ENCODE measurements around the gene ADAP1.
A peak's percentile ranks its signal among the peaks of the same experiment; 100 is the strongest.

Gene ADAP1

DNA sequence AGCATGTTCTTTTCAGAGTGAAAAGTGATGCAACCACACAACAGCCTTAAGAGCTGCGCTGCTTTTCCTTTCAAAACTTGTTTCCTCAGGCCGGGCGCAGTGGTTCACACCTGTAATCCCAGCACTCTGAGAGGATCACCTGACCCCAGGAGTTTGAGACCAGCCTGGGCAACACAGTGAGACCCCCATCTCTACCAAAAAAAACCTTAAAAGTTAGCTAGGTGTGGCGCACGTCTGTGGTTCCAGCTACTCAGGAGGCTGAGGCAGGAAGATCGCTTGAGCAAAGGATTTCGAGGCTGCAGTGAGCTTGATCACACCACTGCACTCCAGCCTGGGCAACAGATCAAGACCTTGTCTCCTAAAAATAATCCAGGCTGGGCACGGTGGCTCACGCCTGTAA lies 18.8 kb upstream of the ADAP1 start:
- peaks cover 39% of the 10 kb centered on the region for H3K36me3 ChIP-seq
- no peak overlapping the region for H3K4me3 ChIP-seq (ENCODE audit: low read depth in 1 of 2, low read length in 1 of 2)
- H3K4me1 ChIP-seq (ENCODE audit: control insufficient read depth in 1 of 2, insufficient read depth in 1 of 2, low read depth in 1 of 2, low read length in 1 of 2), result peaks cover 25 to 35% of the 10 kb centered on the region in 2 experiments
- H3K27ac ChIP-seq, result peak overlapping the region; percentile 94
- H3K27me3 ChIP-seq, result no peaks in the 10 kb centered on the region
- no peak for TF ChIP-seq CTCF (IDR thresholded peaks at IDR 0.05)
- H3K9me3 ChIP-seq, result no peaks in the 10 kb centered on the region

- no peak for TF ChIP-seq CTCF (IDR thresholded peaks at IDR 0.05)
- no peaks in the 10 kb centered on the region for H3K9me3 ChIP-seq
- H3K4me1 ChIP-seq (ENCODE audit: control insufficient read depth in 1 of 2, insufficient read depth in 1 of 2, low read depth in 1 of 2, low read length in 1 of 2), result peaks cover 25 to 35% of the 10 kb centered on the region in 2 experiments
- no peaks in the 10 kb centered on the region for H3K27me3 ChIP-seq
- peaks cover 45% of the 10 kb centered on the region for H3K36me3 ChIP-seq
- peak overlapping the region; percentile 94 for H3K27ac ChIP-seq
- no peak overlapping the region for H3K4me3 ChIP-seq (ENCODE audit: low read depth in 1 of 2, low read length in 1 of 2)
Observed at GRCh38 chr7:972676-973309, 18.3 kb upstream of the ADAP1 start.

GRCh38 chr7:972110-972509 lies 17.6 kb upstream of the ADAP1 start:
- H3K27ac ChIP-seq, result no peak overlapping the region
- H3K4me1 ChIP-seq (ENCODE audit: control insufficient read depth in 1 of 2, insufficient read depth in 1 of 2, low read depth in 1 of 2, low read length in 1 of 2), result peaks cover 25 to 35% of the 10 kb centered on the region in 2 experiments
- peaks cover 51% of the 10 kb centered on the region for H3K36me3 ChIP-seq

GRCh38 chr7:970744-971143 lies 16.3 kb upstream of the ADAP1 start:
- peaks cover 33 to 39% of the 10 kb centered on the region in 2 experiments for H3K4me1 ChIP-seq (ENCODE audit: control insufficient read depth in 1 of 2, insufficient read depth in 1 of 2, low read depth in 1 of 2, low read length in 1 of 2)
- H3K4me3 ChIP-seq (ENCODE audit: low read depth in 1 of 2, low read length in 1 of 2), result no peak overlapping the region
- no peak for TF ChIP-seq CTCF (IDR thresholded peaks at IDR 0.05)
- H3K27me3 ChIP-seq, result no peaks in the 10 kb centered on the region
- H3K9me3 ChIP-seq, result no peaks in the 10 kb centered on the region
- no peak overlapping the region for H3K27ac ChIP-seq
- H3K36me3 ChIP-seq, result peaks cover 57% of the 10 kb centered on the region

More at GRCh38 chr7:972110-972509, 17.6 kb upstream of the ADAP1 start:
- H3K4me3 ChIP-seq (ENCODE audit: low read depth in 1 of 2, low read length in 1 of 2), result no peak overlapping the region
- H3K9me3 ChIP-seq, result no peaks in the 10 kb centered on the region
- no peaks in the 10 kb centered on the region for H3K27me3 ChIP-seq
- TF ChIP-seq CTCF (IDR thresholded peaks at IDR 0.05), result no peak

DNA sequence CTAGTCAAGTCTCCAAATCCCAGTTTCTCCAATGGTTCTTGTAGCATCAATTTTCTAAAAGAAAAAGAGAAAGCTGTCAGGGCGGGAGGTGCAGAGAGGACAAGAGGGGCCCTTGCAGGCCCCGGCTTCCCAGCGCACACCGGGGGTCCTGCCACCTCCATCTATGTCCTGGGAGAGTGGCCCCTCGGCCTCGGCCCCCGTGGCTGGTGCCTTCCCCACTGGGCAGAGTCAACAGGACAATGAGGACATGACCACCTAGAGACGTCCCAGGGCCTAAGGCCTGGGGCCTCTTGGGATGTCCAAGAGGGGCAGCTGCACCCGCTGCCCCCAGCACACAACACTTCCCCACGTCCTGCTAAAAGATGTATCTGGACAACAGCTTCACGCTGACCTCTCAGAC lies 14.9 kb upstream of the ADAP1 start:
- no peaks in the 10 kb centered on the region for H3K9me3 ChIP-seq
- H3K27ac ChIP-seq, result peak overlapping the region; percentile 63
- no peak for TF ChIP-seq CTCF (IDR thresholded peaks at IDR 0.05)
- peaks cover 43 to 45% of the 10 kb centered on the region in 2 experiments for H3K4me1 ChIP-seq (ENCODE audit: control insufficient read depth in 1 of 2, insufficient read depth in 1 of 2, low read depth in 1 of 2, low read length in 1 of 2)
- peaks cover 57% of the 10 kb centered on the region for H3K36me3 ChIP-seq
- no peaks in the 10 kb centered on the region for H3K27me3 ChIP-seq
- no peak overlapping the region for H3K4me3 ChIP-seq (ENCODE audit: low read depth in 1 of 2, low read length in 1 of 2)
